HepG2 (cell line): ENCODE data around the gene C1S. TPM values are rescaled to one million over a fixed set of nuclear protein-coding genes. Genes with fewer than 3 reads are reported as not detected.

Source experiments
- CEBPG ChIP-seq: IDR thresholded peaks from 2 replicates; pipeline ENCODE4 v1.6.1; 2016
- MTA3 ChIP-seq: sonication (generic); formaldehyde crosslinking; IDR thresholded peaks from 2 replicates; pipeline ENCODE4 v1.4.0; 2020; ENCODE audit warnings: missing genetic modification reagents
- POLR2AphosphoS2 ChIP-seq: IDR thresholded peaks from 2 replicates; pipeline ENCODE4 v1.6.1; 2011; ENCODE audit warnings: low read depth, low read length, improper control_type of control experiment
- RORA ChIP-seq: sonication (generic); formaldehyde crosslinking; IDR thresholded peaks from 2 replicates; pipeline ENCODE4 v1.5.0; 2020; ENCODE audit warnings: mild to moderate bottlenecking, missing genetic modification reagents, moderate library complexity
- ZC3H13 ChIP-seq: sonication (generic); formaldehyde crosslinking; IDR thresholded peaks from 2 replicates; pipeline ENCODE4 v1.8.1; 2023; ENCODE audit warnings: mild to moderate bottlenecking, missing genetic modification reagents, moderate library complexity
- ZNF468 ChIP-seq: sonication (generic); formaldehyde crosslinking; IDR thresholded peaks from 2 replicates; pipeline ENCODE4 v1.8.0; 2022; ENCODE audit warnings: mild to moderate bottlenecking, moderate library complexity, missing genetic modification reagents
- polyA plus RNA-seq, 8 experiments: library from polyadenylated mRNA; depleted of rRNA in 3 of 8; stranded (reverse) in 7 of 8; unstranded in 1 of 8; fragments of >200 nt; fragmentation: Illumina TruSeq in 4 of 8; extraction: Trizol in 4 of 8; gene quantifications; 2 replicates each; pipeline versions ENCODE4 v1.2.1 to v1.2.3, GENCODE V29; 2011 to 2016; ENCODE audit warnings: low read depth in 4 of 8, missing spikeins in 1 of 8, mixed read lengths in 1 of 8; ENCODE audit not compliant: insufficient read depth in 1 of 8
- total RNA-seq, 5 experiments: library from RNA; depleted of rRNA; stranded (reverse); fragments of >200 nt; fragmentation: Illumina TruSeq; extraction: Trizol; gene quantifications; 2 replicates each; pipeline ENCODE4 v1.2.3, GENCODE V29; 2016; ENCODE audit warnings: low read depth in 1 of 5
- TF ChIP-seq, protein P1 (sequence below): sonication (generic); formaldehyde crosslinking; conservative IDR thresholded peaks from 2 replicates; pipeline ENCODE4 v1.4.0; 2020; ENCODE audit warnings: missing genetic modification reagents
- TF ChIP-seq, protein P2 (sequence below): sonication (generic); formaldehyde crosslinking; IDR thresholded peaks from 2 replicates; pipeline ENCODE4 v1.5.0; 2020; ENCODE audit warnings: mild to moderate bottlenecking, missing genetic modification reagents, borderline replicate concordance
- TF ChIP-seq, protein P3 (sequence below): IDR thresholded peaks from 2 replicates; pipeline ENCODE4 v1.6.1; 2012; ENCODE audit warnings: low read depth, low read length, improper control_type of control experiment
- TF ChIP-seq, protein P4 (sequence below): fragments of 450-650 bp; IDR thresholded peaks from 2 replicates; pipeline ENCODE4 v1.6.1; 2016
- TF ChIP-seq, protein P5 (sequence below): sonication (generic); formaldehyde crosslinking; IDR thresholded peaks from 2 replicates; pipeline ENCODE4 v1.5.0; 2020; ENCODE audit warnings: missing genetic modification reagents
- TF ChIP-seq, protein P6 (sequence below): IDR thresholded peaks from 2 replicates; pipeline ENCODE4 v1.6.1; 2018; ENCODE audit warnings: missing genetic modification reagents

Gene C1S
- total and polyA plus RNA-seq, 2 of the 13 experiments (the other 11 are each of a cell fraction or from before 2014, with no cell fraction given), result 14.5 to 18.2 TPM

DNA sequence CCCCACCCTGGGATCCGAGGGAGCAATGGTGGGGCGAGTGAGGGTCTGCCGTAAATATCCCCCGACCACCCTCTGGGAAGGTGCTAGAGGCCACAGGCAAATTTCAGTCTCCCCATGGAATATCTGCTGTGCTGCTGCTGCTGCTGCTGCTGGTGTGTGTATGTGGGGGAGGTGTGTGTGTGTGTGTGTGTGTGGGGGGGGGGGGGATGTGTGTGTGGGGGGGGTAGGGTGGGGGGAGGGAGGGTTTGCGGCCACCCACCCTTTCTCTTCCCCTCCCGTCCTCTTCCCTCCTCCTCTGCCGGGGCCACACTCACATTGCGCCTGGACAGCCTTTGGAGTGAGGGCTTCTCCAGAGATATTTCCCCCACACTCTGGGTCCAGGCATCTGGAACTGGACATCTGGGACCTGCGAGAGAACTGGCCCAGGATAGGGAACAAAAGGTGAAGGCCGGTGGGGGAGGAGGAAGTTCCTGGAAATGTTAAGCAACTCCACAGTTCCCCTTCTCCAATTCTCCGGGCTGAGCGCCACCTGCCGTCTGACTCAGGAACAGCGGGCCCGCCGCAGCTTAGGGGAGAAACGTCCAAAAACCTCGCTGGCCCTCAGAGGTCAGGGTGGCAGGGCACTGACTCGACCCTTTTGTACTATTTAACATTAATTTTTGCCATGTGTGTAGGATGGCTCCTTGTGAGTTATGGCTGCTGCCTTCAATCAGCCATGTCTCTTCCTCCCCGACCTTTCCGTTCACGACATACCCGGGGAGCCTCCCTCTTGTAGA lies 48.5 kb downstream of the C1S start, which contains the start of gene C1RL (continued):
- TF ChIP-seq, protein P1, sequence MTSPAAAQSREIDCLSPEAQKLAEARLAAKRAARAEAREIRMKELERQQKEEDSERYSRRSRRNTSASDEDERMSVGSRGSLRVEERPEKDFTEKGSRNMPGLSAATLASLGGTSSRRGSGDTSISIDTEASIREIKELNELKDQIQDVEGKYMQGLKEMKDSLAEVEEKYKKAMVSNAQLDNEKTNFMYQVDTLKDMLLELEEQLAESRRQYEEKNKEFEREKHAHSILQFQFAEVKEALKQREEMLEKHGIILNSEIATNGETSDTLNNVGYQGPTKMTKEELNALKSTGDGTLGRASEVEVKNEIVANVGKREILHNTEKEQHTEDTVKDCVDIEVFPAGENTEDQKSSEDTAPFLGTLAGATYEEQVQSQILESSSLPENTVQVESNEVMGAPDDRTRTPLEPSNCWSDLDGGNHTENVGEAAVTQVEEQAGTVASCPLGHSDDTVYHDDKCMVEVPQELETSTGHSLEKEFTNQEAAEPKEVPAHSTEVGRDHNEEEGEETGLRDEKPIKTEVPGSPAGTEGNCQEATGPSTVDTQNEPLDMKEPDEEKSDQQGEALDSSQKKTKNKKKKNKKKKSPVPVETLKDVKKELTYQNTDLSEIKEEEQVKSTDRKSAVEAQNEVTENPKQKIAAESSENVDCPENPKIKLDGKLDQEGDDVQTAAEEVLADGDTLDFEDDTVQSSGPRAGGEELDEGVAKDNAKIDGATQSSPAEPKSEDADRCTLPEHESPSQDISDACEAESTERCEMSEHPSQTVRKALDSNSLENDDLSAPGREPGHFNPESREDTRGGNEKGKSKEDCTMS (CRISPR knock-in tag), result no peak
- TF ChIP-seq, protein P2, sequence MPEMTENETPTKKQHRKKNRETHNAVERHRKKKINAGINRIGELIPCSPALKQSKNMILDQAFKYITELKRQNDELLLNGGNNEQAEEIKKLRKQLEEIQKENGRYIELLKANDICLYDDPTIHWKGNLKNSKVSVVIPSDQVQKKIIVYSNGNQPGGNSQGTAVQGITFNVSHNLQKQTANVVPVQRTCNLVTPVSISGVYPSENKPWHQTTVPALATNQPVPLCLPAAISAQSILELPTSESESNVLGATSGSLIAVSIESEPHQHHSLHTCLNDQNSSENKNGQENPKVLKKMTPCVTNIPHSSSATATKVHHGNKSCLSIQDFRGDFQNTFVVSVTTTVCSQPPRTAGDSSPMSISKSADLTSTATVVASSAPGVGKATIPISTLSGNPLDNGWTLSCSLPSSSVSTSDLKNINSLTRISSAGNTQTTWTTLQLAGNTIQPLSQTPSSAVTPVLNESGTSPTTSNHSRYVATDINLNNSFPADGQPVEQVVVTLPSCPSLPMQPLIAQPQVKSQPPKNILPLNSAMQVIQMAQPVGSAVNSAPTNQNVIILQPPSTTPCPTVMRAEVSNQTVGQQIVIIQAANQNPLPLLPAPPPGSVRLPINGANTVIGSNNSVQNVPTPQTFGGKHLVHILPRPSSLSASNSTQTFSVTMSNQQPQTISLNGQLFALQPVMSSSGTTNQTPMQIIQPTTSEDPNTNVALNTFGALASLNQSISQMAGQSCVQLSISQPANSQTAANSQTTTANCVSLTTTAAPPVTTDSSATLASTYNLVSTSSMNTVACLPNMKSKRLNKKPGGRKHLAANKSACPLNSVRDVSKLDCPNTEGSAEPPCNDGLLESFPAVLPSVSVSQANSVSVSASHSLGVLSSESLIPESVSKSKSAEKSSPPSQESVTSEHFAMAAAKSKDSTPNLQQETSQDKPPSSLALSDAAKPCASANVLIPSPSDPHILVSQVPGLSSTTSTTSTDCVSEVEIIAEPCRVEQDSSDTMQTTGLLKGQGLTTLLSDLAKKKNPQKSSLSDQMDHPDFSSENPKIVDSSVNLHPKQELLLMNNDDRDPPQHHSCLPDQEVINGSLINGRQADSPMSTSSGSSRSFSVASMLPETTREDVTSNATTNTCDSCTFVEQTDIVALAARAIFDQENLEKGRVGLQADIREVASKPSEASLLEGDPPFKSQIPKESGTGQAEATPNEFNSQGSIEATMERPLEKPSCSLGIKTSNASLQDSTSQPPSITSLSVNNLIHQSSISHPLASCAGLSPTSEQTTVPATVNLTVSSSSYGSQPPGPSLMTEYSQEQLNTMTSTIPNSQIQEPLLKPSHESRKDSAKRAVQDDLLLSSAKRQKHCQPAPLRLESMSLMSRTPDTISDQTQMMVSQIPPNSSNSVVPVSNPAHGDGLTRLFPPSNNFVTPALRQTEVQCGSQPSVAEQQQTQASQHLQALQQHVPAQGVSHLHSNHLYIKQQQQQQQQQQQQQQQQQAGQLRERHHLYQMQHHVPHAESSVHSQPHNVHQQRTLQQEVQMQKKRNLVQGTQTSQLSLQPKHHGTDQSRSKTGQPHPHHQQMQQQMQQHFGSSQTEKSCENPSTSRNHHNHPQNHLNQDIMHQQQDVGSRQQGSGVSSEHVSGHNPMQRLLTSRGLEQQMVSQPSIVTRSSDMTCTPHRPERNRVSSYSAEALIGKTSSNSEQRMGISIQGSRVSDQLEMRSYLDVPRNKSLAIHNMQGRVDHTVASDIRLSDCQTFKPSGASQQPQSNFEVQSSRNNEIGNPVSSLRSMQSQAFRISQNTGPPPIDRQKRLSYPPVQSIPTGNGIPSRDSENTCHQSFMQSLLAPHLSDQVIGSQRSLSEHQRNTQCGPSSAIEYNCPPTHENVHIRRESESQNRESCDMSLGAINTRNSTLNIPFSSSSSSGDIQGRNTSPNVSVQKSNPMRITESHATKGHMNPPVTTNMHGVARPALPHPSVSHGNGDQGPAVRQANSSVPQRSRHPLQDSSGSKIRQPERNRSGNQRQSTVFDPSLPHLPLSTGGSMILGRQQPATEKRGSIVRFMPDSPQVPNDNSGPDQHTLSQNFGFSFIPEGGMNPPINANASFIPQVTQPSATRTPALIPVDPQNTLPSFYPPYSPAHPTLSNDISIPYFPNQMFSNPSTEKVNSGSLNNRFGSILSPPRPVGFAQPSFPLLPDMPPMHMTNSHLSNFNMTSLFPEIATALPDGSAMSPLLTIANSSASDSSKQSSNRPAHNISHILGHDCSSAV (CRISPR knock-in tag), result no peak
- TF ChIP-seq RORA (CRISPR knock-in tag) (no peak), POLR2AphosphoS2 (no peak), MTA3 (CRISPR knock-in tag) (no peak), ZNF468 (CRISPR knock-in tag) (no peak), CEBPG (peak; percentile 97), ZC3H13 (CRISPR knock-in tag) (no peak)
- TF ChIP-seq, protein P3, sequence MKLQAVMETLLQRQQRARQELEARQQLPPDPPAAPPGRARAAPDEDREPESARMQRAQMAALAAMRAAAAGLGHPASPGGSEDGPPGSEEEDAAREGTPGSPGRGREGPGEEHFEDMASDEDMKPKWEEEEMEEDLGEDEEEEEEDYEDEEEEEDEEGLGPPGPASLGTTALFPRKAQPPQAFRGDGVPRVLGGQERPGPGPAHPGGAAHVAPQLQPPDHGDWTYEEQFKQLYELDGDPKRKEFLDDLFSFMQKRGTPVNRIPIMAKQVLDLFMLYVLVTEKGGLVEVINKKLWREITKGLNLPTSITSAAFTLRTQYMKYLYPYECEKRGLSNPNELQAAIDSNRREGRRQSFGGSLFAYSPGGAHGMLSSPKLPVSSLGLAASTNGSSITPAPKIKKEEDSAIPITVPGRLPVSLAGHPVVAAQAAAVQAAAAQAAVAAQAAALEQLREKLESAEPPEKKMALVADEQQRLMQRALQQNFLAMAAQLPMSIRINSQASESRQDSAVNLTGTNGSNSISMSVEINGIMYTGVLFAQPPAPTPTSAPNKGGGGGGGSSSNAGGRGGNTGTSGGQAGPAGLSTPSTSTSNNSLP, result no peak
- TF ChIP-seq, protein P4, sequence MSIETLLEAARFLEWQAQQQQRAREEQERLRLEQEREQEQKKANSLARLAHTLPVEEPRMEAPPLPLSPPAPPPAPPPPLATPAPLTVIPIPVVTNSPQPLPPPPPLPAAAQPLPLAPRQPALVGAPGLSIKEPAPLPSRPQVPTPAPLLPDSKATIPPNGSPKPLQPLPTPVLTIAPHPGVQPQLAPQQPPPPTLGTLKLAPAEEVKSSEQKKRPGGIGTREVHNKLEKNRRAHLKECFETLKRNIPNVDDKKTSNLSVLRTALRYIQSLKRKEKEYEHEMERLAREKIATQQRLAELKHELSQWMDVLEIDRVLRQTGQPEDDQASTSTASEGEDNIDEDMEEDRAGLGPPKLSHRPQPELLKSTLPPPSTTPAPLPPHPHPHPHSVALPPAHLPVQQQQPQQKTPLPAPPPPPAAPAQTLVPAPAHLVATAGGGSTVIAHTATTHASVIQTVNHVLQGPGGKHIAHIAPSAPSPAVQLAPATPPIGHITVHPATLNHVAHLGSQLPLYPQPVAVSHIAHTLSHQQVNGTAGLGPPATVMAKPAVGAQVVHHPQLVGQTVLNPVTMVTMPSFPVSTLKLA, result no peak
- TF ChIP-seq, protein P5, sequence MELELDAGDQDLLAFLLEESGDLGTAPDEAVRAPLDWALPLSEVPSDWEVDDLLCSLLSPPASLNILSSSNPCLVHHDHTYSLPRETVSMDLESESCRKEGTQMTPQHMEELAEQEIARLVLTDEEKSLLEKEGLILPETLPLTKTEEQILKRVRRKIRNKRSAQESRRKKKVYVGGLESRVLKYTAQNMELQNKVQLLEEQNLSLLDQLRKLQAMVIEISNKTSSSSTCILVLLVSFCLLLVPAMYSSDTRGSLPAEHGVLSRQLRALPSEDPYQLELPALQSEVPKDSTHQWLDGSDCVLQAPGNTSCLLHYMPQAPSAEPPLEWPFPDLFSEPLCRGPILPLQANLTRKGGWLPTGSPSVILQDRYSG (CRISPR knock-in tag), result no peak
- TF ChIP-seq, protein P6, sequence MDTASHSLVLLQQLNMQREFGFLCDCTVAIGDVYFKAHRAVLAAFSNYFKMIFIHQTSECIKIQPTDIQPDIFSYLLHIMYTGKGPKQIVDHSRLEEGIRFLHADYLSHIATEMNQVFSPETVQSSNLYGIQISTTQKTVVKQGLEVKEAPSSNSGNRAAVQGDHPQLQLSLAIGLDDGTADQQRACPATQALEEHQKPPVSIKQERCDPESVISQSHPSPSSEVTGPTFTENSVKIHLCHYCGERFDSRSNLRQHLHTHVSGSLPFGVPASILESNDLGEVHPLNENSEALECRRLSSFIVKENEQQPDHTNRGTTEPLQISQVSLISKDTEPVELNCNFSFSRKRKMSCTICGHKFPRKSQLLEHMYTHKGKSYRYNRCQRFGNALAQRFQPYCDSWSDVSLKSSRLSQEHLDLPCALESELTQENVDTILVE (CRISPR knock-in tag), result no peak
